Body of pancreas (tissue), 4 donors: ENCODE measurements around the gene CCNT2.

Experiments used
- POLR2A ChIP-seq, 3 donors: fragments of 450-650 bp; IDR thresholded peaks; one replicate each; pipeline ENCODE4 v1.6.1; 2016; ENCODE audit warnings: antibody characterized with exemption in 3 of 3, mild to moderate bottlenecking in 2 of 3
- TF ChIP-seq, protein P1 (sequence below), 7 experiments: fragments of 450-650 bp in 4 of 7; fragments of 200-600 bp in 3 of 7; sonication (generic) in 3 of 7; IDR thresholded peaks; one replicate each; pipeline ENCODE4 v1.5.1; 2016 to 2019; ENCODE audit warnings: antibody characterized with exemption in 7 of 7

DNA sequence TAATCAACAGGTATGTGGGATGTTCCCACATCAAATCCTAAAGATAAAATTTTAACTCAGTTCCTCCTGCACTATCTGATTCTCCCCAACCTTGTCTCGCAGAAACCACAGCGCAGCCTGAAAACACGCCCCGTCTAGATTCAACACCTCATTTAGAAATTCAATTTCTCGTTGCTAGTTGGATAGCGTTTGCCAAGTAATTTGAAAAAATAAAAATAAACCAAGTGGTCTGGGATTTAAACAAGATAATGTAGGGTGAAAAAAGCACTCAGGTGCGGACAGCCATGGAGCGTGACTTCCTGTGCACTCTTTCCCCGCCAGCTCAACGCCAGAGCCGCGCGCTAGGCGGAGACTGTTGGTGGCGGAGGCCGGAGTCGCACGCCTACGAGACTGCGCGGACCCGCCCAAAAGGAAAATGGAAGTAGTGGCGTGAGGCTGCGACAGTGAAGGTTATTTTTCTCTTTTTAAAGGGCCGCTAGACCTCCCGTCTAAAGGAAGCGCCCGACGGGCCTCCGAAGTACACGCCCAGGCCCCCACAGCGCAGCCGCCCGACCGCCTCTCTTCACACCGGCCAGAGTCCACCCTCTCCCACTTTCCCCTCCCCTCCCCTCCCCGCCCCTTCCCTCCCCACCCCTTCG is 615 bp upstream of the CCNT2 start:
- TF ChIP-seq, protein P1, sequence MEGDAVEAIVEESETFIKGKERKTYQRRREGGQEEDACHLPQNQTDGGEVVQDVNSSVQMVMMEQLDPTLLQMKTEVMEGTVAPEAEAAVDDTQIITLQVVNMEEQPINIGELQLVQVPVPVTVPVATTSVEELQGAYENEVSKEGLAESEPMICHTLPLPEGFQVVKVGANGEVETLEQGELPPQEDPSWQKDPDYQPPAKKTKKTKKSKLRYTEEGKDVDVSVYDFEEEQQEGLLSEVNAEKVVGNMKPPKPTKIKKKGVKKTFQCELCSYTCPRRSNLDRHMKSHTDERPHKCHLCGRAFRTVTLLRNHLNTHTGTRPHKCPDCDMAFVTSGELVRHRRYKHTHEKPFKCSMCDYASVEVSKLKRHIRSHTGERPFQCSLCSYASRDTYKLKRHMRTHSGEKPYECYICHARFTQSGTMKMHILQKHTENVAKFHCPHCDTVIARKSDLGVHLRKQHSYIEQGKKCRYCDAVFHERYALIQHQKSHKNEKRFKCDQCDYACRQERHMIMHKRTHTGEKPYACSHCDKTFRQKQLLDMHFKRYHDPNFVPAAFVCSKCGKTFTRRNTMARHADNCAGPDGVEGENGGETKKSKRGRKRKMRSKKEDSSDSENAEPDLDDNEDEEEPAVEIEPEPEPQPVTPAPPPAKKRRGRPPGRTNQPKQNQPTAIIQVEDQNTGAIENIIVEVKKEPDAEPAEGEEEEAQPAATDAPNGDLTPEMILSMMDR (IDR thresholded peaks at IDR 0.05): peak in 5 of 7 experiments; percentile 22 to 66 (median 59)
- peak; percentile 84 to 95 (median 92) for TF ChIP-seq POLR2A (IDR thresholded peaks at IDR 0.05)
